DMS114 treated with DMSO at 0.1 percent for 48 hours (cell line): ENCODE data around the gene S100A7.
"Not testable (repeated sequence)": the region's sequence is repeated elsewhere in the genome, so short reads cannot be mapped to it uniquely, and the experiment has no call there.

Experiments used
- DNase-seq: peaks from one replicate; lab custom pipeline; 2025; ENCODE audit not compliant: unreplicated experiment; lab: John Stamatoyannopoulos, UW

The S100A7 gene

GRCh38 chr1:153478047-153478691 is 17.7 kb upstream of the S100A7 start:
- DNase-seq = no peak

GRCh38 chr1:153476491-153477093 is 16.1 kb upstream of the S100A7 start:
- no peak for DNase-seq

- no peak for DNase-seq
Measured at GRCh38 chr1:153475282-153475681, 14.8 kb upstream of the S100A7 start.

GRCh38 chr1:153474347-153474746 is 13.9 kb upstream of the S100A7 start:
- no peak for DNase-seq

- no peak for DNase-seq
Measured at GRCh38 chr1:153470707-153471106, 10.3 kb upstream of the S100A7 start.

- no peak for DNase-seq
Measured at GRCh38 chr1:153466908-153467307, 6.5 kb upstream of the S100A7 start.

GRCh38 chr1:153465811-153466636 is 5.6 kb upstream of the S100A7 start:
- DNase-seq = no peak

- not testable (repeated sequence) for DNase-seq
Measured at GRCh38 chr1:153462741-153463140, 2.3 kb upstream of the S100A7 start.

- no peak for DNase-seq
Measured at GRCh38 chr1:153459655-153460054, 796 bp downstream of the S100A7 start.

GRCh38 chr1:153456396-153456795 is 4.1 kb downstream of the S100A7 start:
- DNase-seq = no peak

- DNase-seq = not testable (repeated sequence)
Measured at GRCh38 chr1:153448851-153449250, 11.6 kb downstream of the S100A7 start.

GRCh38 chr1:153447498-153448170 is 12.8 kb downstream of the S100A7 start:
- no peak for DNase-seq

GRCh38 chr1:153444078-153444477 is 16.4 kb downstream of the S100A7 start:
- DNase-seq = no peak

GRCh38 chr1:153443486-153443885 is 17.0 kb downstream of the S100A7 start:
- DNase-seq = no peak

- DNase-seq = no peak
Measured at GRCh38 chr1:153441238-153441755, 19.2 kb downstream of the S100A7 start.

GRCh38 chr1:153439273-153439672 is 21.2 kb downstream of the S100A7 start:
- no peak for DNase-seq

GRCh38 chr1:153438599-153438998 is 21.9 kb downstream of the S100A7 start:
- no peak for DNase-seq

GRCh38 chr1:153437236-153437635 is 23.2 kb downstream of the S100A7 start:
- DNase-seq = no peak

GRCh38 chr1:153434746-153435455 is 25.6 kb downstream of the S100A7 start:
- DNase-seq = no peak

- no peak for DNase-seq
Measured at GRCh38 chr1:153432874-153433681, 27.4 kb downstream of the S100A7 start.
